Measurements from ENCODE around the gene SLC2A9. TPM values are rescaled to one million over a fixed set of nuclear protein-coding genes. Genes with fewer than 3 reads are reported as not detected.

SLC2A9 gene
- total RNA-seq, 1 donor from 2014 or later: 0.54 TPM

DNA sequence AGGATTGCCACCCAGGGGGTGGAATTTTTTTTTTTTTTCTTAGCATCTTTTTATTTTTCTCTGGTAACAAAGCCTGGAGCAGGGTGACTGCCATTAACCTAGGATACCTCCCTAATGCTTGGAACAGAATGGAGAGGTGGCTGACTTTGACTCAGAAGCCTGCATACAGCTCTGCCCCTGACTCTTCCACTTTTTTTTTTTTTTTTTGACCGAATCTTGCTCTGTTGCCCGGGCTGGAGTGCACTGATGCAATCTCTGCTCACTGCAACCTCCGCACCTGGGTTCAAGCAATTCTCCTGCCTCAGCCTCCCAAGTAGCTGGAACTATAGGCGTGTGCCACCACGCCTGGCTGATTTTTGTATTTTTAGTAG is 341 bp upstream of the SLC2A9 start:
- H3K27me3 Mint-ChIP-seq (ENCODE audit: low read depth, unreplicated experiment): peaks cover 17% of the 10 kb centered on the region
- peaks cover 7% of the 10 kb centered on the region for H3K4me1 ChIP-seq (ENCODE audit: insufficient read depth, low read length)
- TF ChIP-seq EZH2 (IDR thresholded peaks at IDR 0.05; ENCODE audit: insufficient read depth, low read length): no peak
- TF ChIP-seq, protein P1, sequence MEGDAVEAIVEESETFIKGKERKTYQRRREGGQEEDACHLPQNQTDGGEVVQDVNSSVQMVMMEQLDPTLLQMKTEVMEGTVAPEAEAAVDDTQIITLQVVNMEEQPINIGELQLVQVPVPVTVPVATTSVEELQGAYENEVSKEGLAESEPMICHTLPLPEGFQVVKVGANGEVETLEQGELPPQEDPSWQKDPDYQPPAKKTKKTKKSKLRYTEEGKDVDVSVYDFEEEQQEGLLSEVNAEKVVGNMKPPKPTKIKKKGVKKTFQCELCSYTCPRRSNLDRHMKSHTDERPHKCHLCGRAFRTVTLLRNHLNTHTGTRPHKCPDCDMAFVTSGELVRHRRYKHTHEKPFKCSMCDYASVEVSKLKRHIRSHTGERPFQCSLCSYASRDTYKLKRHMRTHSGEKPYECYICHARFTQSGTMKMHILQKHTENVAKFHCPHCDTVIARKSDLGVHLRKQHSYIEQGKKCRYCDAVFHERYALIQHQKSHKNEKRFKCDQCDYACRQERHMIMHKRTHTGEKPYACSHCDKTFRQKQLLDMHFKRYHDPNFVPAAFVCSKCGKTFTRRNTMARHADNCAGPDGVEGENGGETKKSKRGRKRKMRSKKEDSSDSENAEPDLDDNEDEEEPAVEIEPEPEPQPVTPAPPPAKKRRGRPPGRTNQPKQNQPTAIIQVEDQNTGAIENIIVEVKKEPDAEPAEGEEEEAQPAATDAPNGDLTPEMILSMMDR (IDR thresholded peaks at IDR 0.05; ENCODE audit: insufficient read depth, low read depth, low read length): no peak
- H3K27ac Mint-ChIP-seq (ENCODE audit: unreplicated experiment): no peak overlapping the region
- H3K27me3 ChIP-seq (ENCODE audit: insufficient read depth, low read length): no peaks in the 10 kb centered on the region
- H3K4me3 Mint-ChIP-seq (ENCODE audit: unreplicated experiment): no peak overlapping the region
- no peaks in the 10 kb centered on the region for H3K36me3 Mint-ChIP-seq (ENCODE audit: low read depth, unreplicated experiment)
- H3K9me3 Mint-ChIP-seq (ENCODE audit: unreplicated experiment): peaks cover 1% of the 10 kb centered on the region
- H4K20me1 ChIP-seq (ENCODE audit: insufficient read depth, low read length): no peaks in the 10 kb centered on the region
- DNase-seq (ENCODE audit: low read depth): no peak
- no peak overlapping the region for H3K4me2 ChIP-seq (ENCODE audit: low read length)
- H3K36me3 ChIP-seq (ENCODE audit: insufficient read depth, low read length): no peaks in the 10 kb centered on the region
- H3K9me3 ChIP-seq (ENCODE audit: insufficient read depth, low read depth, low read length): no peaks in the 10 kb centered on the region
- H3K4me1 Mint-ChIP-seq (ENCODE audit: low read depth, unreplicated experiment): peaks cover 18% of the 10 kb centered on the region
- no peaks in the 10 kb centered on the region for H3K79me2 ChIP-seq (ENCODE audit: insufficient read depth, low read length)
- H2AFZ ChIP-seq (ENCODE audit: low read depth, low read length): no peak overlapping the region
- no peak overlapping the region for H3K27ac ChIP-seq (ENCODE audit: low read depth, low read length)
- H3K9ac ChIP-seq (ENCODE audit: low read length): no peak overlapping the region
- H3K4me3 ChIP-seq (ENCODE audit: insufficient read depth, low read depth, low read length): no peak overlapping the region
- FAIRE-seq: no peak

DNA sequence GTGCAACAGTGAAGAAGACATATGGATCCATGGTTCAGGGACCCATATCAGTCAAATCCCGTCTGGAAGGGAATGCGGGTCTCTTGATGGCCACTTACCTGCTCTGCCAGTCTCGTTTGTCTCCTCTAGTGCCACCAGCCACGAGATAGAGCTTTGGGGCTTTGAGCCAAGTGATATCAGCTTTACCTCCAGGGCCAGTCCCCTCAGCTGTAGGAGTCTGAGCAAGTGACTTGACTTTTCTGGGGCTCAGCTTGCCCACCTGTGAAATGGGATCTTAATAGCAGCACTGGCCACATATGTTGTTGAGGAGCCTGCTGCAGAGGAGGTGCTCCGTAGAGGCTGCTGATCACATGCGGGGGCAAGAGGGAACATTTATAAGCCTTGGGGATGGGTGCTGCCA is 1.2 kb downstream of the SLC2A9 start:
- Histone ChIP-seq H3K36me3 (ENCODE audit: insufficient read depth, low read length) (no peaks in the 10 kb centered on the region), H3K27me3 (ENCODE audit: insufficient read depth, low read length) (no peaks in the 10 kb centered on the region), H3K9me3 (ENCODE audit: insufficient read depth, low read depth, low read length) (no peaks in the 10 kb centered on the region), H3K27ac (ENCODE audit: low read depth, low read length) (no peak overlapping the region), H3K4me2 (ENCODE audit: low read length) (no peak overlapping the region), H3K4me3 (ENCODE audit: insufficient read depth, low read depth, low read length) (no peak overlapping the region), H2AFZ (ENCODE audit: low read depth, low read length) (no peak overlapping the region), H3K9ac (ENCODE audit: low read length) (no peak overlapping the region), H4K20me1 (ENCODE audit: insufficient read depth, low read length) (no peaks in the 10 kb centered on the region), H3K79me2 (ENCODE audit: insufficient read depth, low read length) (no peaks in the 10 kb centered on the region), H3K4me1 (ENCODE audit: insufficient read depth, low read length) (peaks cover 7% of the 10 kb centered on the region)
- TF ChIP-seq, protein P1 (IDR thresholded peaks at IDR 0.05; ENCODE audit: insufficient read depth, low read depth, low read length): no peak
- no peak for TF ChIP-seq EZH2 (IDR thresholded peaks at IDR 0.05; ENCODE audit: insufficient read depth, low read length)
- no peak for DNase-seq (ENCODE audit: low read depth)
- Mint-ChIP-seq H3K4me1 (ENCODE audit: low read depth, unreplicated experiment) (peaks cover 18% of the 10 kb centered on the region), H3K36me3 (ENCODE audit: low read depth, unreplicated experiment) (no peaks in the 10 kb centered on the region), H3K9me3 (ENCODE audit: unreplicated experiment) (no peaks in the 10 kb centered on the region), H3K27me3 (ENCODE audit: low read depth, unreplicated experiment) (peaks cover 11% of the 10 kb centered on the region), H3K4me3 (ENCODE audit: unreplicated experiment) (no peak overlapping the region), H3K27ac (ENCODE audit: unreplicated experiment) (no peak overlapping the region)
- FAIRE-seq: no peak

DNA sequence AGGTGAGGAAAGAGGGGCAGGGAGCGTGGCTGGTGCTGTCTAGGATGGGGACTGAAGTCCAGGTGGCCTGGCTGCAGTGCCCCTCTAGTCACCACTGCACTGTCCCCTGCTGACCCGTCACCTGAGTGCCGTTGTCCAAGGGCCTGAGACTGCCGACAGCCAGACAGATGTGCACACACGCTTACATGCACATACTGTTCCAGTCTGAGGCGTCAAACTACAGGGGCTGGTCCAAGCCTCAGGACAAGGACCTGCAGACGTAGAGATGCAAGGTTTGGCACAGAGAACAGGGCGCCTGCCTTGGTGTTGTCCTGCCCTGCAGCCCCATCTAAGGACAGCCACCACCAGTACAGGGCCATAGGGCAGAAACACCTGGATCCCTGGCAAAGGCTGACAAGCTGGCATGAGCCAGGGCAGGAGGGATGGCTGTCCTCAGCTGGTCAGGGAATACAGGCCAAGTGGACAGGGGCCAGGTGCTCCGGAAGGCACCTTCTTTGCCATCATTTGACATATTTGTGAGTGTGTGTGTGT is 1.7 kb downstream of the SLC2A9 start:
- H3K36me3 Mint-ChIP-seq (ENCODE audit: low read depth, unreplicated experiment): no peaks in the 10 kb centered on the region
- H3K27me3 Mint-ChIP-seq (ENCODE audit: low read depth, unreplicated experiment): peaks cover 14% of the 10 kb centered on the region
- Histone ChIP-seq H3K4me1 (ENCODE audit: insufficient read depth, low read length) (peaks cover 7% of the 10 kb centered on the region), H2AFZ (ENCODE audit: low read depth, low read length) (peak overlapping the region; percentile 98), H3K27ac (ENCODE audit: low read depth, low read length) (peak overlapping the region; percentile 64), H3K27me3 (ENCODE audit: insufficient read depth, low read length) (no peaks in the 10 kb centered on the region), H3K9ac (ENCODE audit: low read length) (peak overlapping the region; percentile 76), H4K20me1 (ENCODE audit: insufficient read depth, low read length) (no peaks in the 10 kb centered on the region), H3K36me3 (ENCODE audit: insufficient read depth, low read length) (no peaks in the 10 kb centered on the region), H3K4me3 (ENCODE audit: insufficient read depth, low read depth, low read length) (peak overlapping the region; percentile 50), H3K79me2 (ENCODE audit: insufficient read depth, low read length) (no peaks in the 10 kb centered on the region), H3K4me2 (ENCODE audit: low read length) (peak overlapping the region; percentile 86), H3K9me3 (ENCODE audit: insufficient read depth, low read depth, low read length) (no peaks in the 10 kb centered on the region)
- FAIRE-seq: no peak
- TF ChIP-seq, protein P1 (IDR thresholded peaks at IDR 0.05; ENCODE audit: insufficient read depth, low read depth, low read length): no peak
- no peak for TF ChIP-seq EZH2 (IDR thresholded peaks at IDR 0.05; ENCODE audit: insufficient read depth, low read length)
- peaks cover 18% of the 10 kb centered on the region for H3K4me1 Mint-ChIP-seq (ENCODE audit: low read depth, unreplicated experiment)
- no peaks in the 10 kb centered on the region for H3K9me3 Mint-ChIP-seq (ENCODE audit: unreplicated experiment)
- no peak overlapping the region for H3K4me3 Mint-ChIP-seq (ENCODE audit: unreplicated experiment)
- no peak overlapping the region for H3K27ac Mint-ChIP-seq (ENCODE audit: unreplicated experiment)
- no peak for DNase-seq (ENCODE audit: low read depth)

Measured in astrocyte (in vitro differentiated cells and primary cell).